ENCODE results near the gene ECPAS.

- TF ChIP-seq CTCF (conservative IDR thresholded peaks at IDR 0.05; ENCODE audit: low read depth, low read length): no peak
- no peak for TF ChIP-seq EZH2 (IDR thresholded peaks at IDR 0.05; ENCODE audit: borderline replicate concordance, low read depth, low read length, poor library complexity, severe bottlenecking)
Measured at GRCh38 chr9:111349766-111350165, 134.4 kb downstream of the ECPAS start.

Data from A673 (cell line).